Measurements from ENCODE around the gene PIGP. TPM values are rescaled to one million over a fixed set of nuclear protein-coding genes. Genes with fewer than 3 reads are reported as not detected.

PIGP gene
- total and polyA plus RNA-seq, 2 of the 13 experiments (the other 11 are each of a cell fraction or from before 2014, with no cell fraction given): 14.8 to 33.4 TPM

DNA sequence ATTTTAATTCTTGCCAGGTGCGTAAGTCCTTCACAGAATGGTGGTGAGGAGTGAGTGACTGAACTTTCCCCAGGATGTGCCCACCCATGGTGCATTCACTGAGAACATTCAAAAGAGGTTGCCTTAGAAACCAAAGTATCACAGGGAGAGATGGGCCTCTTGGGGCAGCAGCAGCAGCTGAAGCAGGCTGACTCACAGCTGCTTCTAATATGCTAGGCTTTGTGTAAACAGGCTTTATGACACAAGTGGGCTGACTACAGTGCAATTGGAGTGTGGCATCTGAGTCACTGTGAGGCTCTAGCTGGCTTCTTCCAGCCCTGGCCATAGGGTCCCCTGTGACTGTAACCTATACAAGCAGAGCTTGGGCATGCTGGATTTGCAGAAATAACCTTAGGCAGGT is 12.6 kb downstream of the PIGP start (continued):
- TF ChIP-seq ZNF614 (CRISPR knock-in tag; IDR thresholded peaks at IDR 0.05; ENCODE audit: borderline replicate concordance) (peak; percentile 40; the same call in 1 of the 2 replicates), MIER3 (CRISPR knock-in tag; IDR thresholded peaks at IDR 0.05; ENCODE audit: borderline replicate concordance) (0 out of 2 replicates have a peak, but pooled peaks have one; percentile 52), RARA (CRISPR knock-in tag; IDR thresholded peaks at IDR 0.05) (peak; percentile 50), EP300 (IDR thresholded peaks at IDR 0.05; ENCODE audit: low read depth in 2 of 2, low read length in 2 of 2) (peak in 1 of 2 experiments; percentile 37; a peak in 2 of 4 replicates), EP300 (CRISPR knock-in tag; IDR thresholded peaks at IDR 0.05; ENCODE audit: borderline replicate concordance) (no peak), SOX6 (IDR thresholded peaks at IDR 0.05) (no peak), SOX6 (CRISPR knock-in tag; IDR thresholded peaks at IDR 0.05) (peak; percentile 34; the same call in 1 of the 2 replicates), MAFF (IDR thresholded peaks at IDR 0.05; ENCODE audit: low read depth, low read length) (peak; percentile 36; the same call in 1 of the 2 replicates), RFX1 (IDR thresholded peaks at IDR 0.05) (peak; percentile 49; the same call in 1 of the 2 replicates), HDAC2 (CRISPR knock-in tag; IDR thresholded peaks at IDR 0.05) (peak; percentile 52; the same call in 1 of the 2 replicates), CBX2 (IDR thresholded peaks at IDR 0.05; ENCODE audit: low read depth, low read length) (no peak), CBX2 (CRISPR knock-in tag; IDR thresholded peaks at IDR 0.05; ENCODE audit: low read depth) (no peak)
- TF ChIP-seq, protein P1, sequence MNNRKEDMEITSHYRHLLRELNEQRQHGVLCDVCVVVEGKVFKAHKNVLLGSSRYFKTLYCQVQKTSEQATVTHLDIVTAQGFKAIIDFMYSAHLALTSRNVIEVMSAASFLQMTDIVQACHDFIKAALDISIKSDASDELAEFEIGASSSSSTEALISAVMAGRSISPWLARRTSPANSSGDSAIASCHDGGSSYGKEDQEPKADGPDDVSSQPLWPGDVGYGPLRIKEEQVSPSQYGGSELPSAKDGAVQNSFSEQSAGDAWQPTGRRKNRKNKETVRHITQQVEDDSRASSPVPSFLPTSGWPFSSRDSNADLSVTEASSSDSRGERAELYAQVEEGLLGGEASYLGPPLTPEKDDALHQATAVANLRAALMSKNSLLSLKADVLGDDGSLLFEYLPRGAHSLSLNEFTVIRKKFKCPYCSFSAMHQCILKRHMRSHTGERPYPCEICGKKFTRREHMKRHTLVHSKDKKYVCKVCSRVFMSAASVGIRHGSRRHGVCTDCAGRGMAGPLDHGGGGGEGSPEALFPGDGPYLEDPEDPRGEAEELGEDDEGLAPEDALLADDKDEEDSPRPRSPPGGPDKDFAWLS (CRISPR knock-in tag; IDR thresholded peaks at IDR 0.05; ENCODE audit: borderline replicate concordance): no peak
- TF ChIP-seq, protein P2, sequence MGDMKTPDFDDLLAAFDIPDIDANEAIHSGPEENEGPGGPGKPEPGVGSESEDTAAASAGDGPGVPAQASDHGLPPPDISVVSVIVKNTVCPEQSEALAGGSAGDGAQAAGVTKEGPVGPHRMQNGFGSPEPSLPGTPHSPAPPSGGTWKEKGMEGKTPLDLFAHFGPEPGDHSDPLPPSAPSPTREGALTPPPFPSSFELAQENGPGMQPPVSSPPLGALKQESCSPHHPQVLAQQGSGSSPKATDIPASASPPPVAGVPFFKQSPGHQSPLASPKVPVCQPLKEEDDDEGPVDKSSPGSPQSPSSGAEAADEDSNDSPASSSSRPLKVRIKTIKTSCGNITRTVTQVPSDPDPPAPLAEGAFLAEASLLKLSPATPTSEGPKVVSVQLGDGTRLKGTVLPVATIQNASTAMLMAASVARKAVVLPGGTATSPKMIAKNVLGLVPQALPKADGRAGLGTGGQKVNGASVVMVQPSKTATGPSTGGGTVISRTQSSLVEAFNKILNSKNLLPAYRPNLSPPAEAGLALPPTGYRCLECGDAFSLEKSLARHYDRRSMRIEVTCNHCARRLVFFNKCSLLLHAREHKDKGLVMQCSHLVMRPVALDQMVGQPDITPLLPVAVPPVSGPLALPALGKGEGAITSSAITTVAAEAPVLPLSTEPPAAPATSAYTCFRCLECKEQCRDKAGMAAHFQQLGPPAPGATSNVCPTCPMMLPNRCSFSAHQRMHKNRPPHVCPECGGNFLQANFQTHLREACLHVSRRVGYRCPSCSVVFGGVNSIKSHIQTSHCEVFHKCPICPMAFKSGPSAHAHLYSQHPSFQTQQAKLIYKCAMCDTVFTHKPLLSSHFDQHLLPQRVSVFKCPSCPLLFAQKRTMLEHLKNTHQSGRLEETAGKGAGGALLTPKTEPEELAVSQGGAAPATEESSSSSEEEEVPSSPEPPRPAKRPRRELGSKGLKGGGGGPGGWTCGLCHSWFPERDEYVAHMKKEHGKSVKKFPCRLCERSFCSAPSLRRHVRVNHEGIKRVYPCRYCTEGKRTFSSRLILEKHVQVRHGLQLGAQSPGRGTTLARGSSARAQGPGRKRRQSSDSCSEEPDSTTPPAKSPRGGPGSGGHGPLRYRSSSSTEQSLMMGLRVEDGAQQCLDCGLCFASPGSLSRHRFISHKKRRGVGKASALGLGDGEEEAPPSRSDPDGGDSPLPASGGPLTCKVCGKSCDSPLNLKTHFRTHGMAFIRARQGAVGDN (CRISPR knock-in tag; IDR thresholded peaks at IDR 0.05): no peak
- TF ChIP-seq, protein P3, sequence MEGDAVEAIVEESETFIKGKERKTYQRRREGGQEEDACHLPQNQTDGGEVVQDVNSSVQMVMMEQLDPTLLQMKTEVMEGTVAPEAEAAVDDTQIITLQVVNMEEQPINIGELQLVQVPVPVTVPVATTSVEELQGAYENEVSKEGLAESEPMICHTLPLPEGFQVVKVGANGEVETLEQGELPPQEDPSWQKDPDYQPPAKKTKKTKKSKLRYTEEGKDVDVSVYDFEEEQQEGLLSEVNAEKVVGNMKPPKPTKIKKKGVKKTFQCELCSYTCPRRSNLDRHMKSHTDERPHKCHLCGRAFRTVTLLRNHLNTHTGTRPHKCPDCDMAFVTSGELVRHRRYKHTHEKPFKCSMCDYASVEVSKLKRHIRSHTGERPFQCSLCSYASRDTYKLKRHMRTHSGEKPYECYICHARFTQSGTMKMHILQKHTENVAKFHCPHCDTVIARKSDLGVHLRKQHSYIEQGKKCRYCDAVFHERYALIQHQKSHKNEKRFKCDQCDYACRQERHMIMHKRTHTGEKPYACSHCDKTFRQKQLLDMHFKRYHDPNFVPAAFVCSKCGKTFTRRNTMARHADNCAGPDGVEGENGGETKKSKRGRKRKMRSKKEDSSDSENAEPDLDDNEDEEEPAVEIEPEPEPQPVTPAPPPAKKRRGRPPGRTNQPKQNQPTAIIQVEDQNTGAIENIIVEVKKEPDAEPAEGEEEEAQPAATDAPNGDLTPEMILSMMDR (CRISPR knock-in tag; IDR thresholded peaks at IDR 0.05): peak; percentile 29; the same call in 1 of the 2 replicates
- TF ChIP-seq, protein P4, sequence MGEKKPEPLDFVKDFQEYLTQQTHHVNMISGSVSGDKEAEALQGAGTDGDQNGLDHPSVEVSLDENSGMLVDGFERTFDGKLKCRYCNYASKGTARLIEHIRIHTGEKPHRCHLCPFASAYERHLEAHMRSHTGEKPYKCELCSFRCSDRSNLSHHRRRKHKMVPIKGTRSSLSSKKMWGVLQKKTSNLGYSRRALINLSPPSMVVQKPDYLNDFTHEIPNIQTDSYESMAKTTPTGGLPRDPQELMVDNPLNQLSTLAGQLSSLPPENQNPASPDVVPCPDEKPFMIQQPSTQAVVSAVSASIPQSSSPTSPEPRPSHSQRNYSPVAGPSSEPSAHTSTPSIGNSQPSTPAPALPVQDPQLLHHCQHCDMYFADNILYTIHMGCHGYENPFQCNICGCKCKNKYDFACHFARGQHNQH (CRISPR knock-in tag; IDR thresholded peaks at IDR 0.05): 0 out of 2 replicates have a peak, but pooled peaks have one; percentile 39
- TF ChIP-seq, protein P5, sequence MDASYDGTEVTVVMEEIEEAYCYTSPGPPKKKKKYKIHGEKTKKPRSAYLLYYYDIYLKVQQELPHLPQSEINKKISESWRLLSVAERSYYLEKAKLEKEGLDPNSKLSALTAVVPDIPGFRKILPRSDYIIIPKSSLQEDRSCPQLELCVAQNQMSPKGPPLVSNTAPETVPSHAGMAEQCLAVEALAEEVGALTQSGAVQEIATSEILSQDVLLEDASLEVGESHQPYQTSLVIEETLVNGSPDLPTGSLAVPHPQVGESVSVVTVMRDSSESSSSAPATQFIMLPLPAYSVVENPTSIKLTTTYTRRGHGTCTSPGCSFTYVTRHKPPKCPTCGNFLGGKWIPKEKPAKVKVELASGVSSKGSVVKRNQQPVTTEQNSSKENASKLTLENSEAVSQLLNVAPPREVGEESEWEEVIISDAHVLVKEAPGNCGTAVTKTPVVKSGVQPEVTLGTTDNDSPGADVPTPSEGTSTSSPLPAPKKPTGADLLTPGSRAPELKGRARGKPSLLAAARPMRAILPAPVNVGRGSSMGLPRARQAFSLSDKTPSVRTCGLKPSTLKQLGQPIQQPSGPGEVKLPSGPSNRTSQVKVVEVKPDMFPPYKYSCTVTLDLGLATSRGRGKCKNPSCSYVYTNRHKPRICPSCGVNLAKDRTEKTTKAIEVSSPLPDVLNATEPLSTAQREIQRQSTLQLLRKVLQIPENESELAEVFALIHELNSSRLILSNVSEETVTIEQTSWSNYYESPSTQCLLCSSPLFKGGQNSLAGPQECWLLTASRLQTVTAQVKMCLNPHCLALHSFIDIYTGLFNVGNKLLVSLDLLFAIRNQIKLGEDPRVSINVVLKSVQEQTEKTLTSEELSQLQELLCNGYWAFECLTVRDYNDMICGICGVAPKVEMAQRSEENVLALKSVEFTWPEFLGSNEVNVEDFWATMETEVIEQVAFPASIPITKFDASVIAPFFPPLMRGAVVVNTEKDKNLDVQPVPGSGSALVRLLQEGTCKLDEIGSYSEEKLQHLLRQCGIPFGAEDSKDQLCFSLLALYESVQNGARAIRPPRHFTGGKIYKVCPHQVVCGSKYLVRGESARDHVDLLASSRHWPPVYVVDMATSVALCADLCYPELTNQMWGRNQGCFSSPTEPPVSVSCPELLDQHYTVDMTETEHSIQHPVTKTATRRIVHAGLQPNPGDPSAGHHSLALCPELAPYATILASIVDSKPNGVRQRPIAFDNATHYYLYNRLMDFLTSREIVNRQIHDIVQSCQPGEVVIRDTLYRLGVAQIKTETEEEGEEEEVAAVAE (CRISPR knock-in tag; IDR thresholded peaks at IDR 0.05; ENCODE audit: borderline replicate concordance): no peak
